GM12891 (cell line): ENCODE results near the gene LOC101059915.
"Not testable (repeated sequence)": the region's sequence is repeated elsewhere in the genome, so short reads cannot be mapped to it uniquely, and the experiment has no call there.

Source experiments
- DNase-seq: peaks from one replicate; pipeline ENCODE4 v3.0.0; 2011; ENCODE audit warnings: low spot score; ENCODE audit not compliant: insufficient read length
- FAIRE-seq: peaks from 2 replicates; lab custom pipeline; 2011; peaks lifted over from hg19 to GRCh38; lab: Jason Lieb, UNC
- PAX5 ChIP-seq: IDR thresholded peaks from 2 replicates; pipeline ENCODE4 v1.6.1; 2011; ENCODE audit warnings: low read length, moderate library complexity, mild to moderate bottlenecking; ENCODE audit not compliant: insufficient read depth, severe bottlenecking
- POLR2A ChIP-seq: IDR thresholded peaks from 2 replicates; pipeline ENCODE4 v1.6.1; 2011; ENCODE audit warnings: low read depth, low read length, control low read depth
- POLR2AphosphoS5 ChIP-seq: IDR thresholded peaks from 2 replicates; pipeline ENCODE4 v1.6.1; 2011; ENCODE audit warnings: low read depth, low read length, control low read depth
- POU2F2 ChIP-seq: IDR thresholded peaks from 2 replicates; pipeline ENCODE4 v1.6.1; 2011; ENCODE audit warnings: low read depth, mild to moderate bottlenecking, control low read depth, low read length, moderate library complexity
- SPI1 ChIP-seq: IDR thresholded peaks from 2 replicates; pipeline ENCODE4 v1.6.1; 2011; ENCODE audit warnings: low read depth, low read length, control low read depth
- TAF1 ChIP-seq: IDR thresholded peaks from 2 replicates; pipeline ENCODE4 v1.6.1; 2011; ENCODE audit warnings: low read depth, low read length, control low read depth

LOC101059915 gene

GRCh38 chrX:71637848-71638247 is 29.5 kb upstream of the LOC101059915 start:
- FAIRE-seq: peak; percentile 87
- TF ChIP-seq POLR2A: no peak
- TF ChIP-seq TAF1: no peak
- TF ChIP-seq PAX5: no peak
- TF ChIP-seq POU2F2: no peak
- no peak for TF ChIP-seq POLR2AphosphoS5
- TF ChIP-seq SPI1: 0 out of 2 replicates have a peak, but pooled peaks have one; percentile 10
- no peak for DNase-seq

- TF ChIP-seq POLR2A (no peak), POU2F2 (no peak), POLR2AphosphoS5 (no peak), SPI1 (no peak), PAX5 (no peak), TAF1 (no peak)
- no peak for DNase-seq
- FAIRE-seq: peak; percentile 60
Measured at GRCh38 chrX:71638409-71638808, 28.9 kb upstream of the LOC101059915 start.

- DNase-seq (no peak), FAIRE-seq (no peak)
Measured at GRCh38 chrX:71640002-71640401, 27.3 kb upstream of the LOC101059915 start.

GRCh38 chrX:71644406-71644805 is 22.9 kb upstream of the LOC101059915 start:
- not testable (repeated sequence) for DNase-seq, FAIRE-seq

More at GRCh38 chrX:71640002-71640401, 27.3 kb upstream of the LOC101059915 start:
- TF ChIP-seq POLR2AphosphoS5: no peak
- TF ChIP-seq PAX5: no peak
- no peak for TF ChIP-seq SPI1
- TF ChIP-seq TAF1: no peak
- no peak for TF ChIP-seq POLR2A
- no peak for TF ChIP-seq POU2F2

GRCh38 chrX:71650333-71650969 is 16.9 kb upstream of the LOC101059915 start:
- DNase-seq (no peak), FAIRE-seq (peak; percentile 97)
- no peak for TF ChIP-seq PAX5
- TF ChIP-seq SPI1: peak; percentile 65

GRCh38 chrX:71652405-71652804 is 14.9 kb upstream of the LOC101059915 start:
- TF ChIP-seq PAX5 (no peak), POLR2AphosphoS5 (no peak), SPI1 (no peak), POLR2A (no peak), TAF1 (no peak), POU2F2 (no peak)
- DNase-seq: no peak
- peak; percentile 66 for FAIRE-seq

GRCh38 chrX:71653344-71653743 is 14.0 kb upstream of the LOC101059915 start:
- TF ChIP-seq SPI1 (no peak), POLR2AphosphoS5 (no peak), POLR2A (no peak), POU2F2 (no peak), PAX5 (no peak), TAF1 (no peak)
- DNase-seq (no peak), FAIRE-seq (no peak)

GRCh38 chrX:71657267-71657666 is 10.1 kb upstream of the LOC101059915 start:
- DNase-seq (no peak), FAIRE-seq (no peak)
- TF ChIP-seq PAX5 (no peak), POLR2AphosphoS5 (no peak), POU2F2 (no peak), POLR2A (no peak)

- TF ChIP-seq SPI1: no peak
- TF ChIP-seq PAX5: no peak
- TF ChIP-seq TAF1: no peak
- TF ChIP-seq POLR2A: no peak
- TF ChIP-seq POU2F2: no peak
- no peak for TF ChIP-seq POLR2AphosphoS5
- DNase-seq: no peak
- no peak for FAIRE-seq
Measured at GRCh38 chrX:71659342-71659741, 8.0 kb upstream of the LOC101059915 start.

- FAIRE-seq: no peak
- no peak for DNase-seq
- TF ChIP-seq PAX5: no peak
- no peak for TF ChIP-seq POLR2A
- TF ChIP-seq POU2F2: no peak
- no peak for TF ChIP-seq TAF1
- no peak for TF ChIP-seq POLR2AphosphoS5
- no peak for TF ChIP-seq SPI1
Measured at GRCh38 chrX:71659959-71660358, 7.4 kb upstream of the LOC101059915 start.

GRCh38 chrX:71660562-71661416 is 6.6 kb upstream of the LOC101059915 start:
- no peak for TF ChIP-seq POLR2AphosphoS5
- no peak for TF ChIP-seq TAF1
- TF ChIP-seq PAX5: no peak
- no peak for TF ChIP-seq SPI1
- TF ChIP-seq POLR2A: no peak
- no peak for TF ChIP-seq POU2F2
- FAIRE-seq (peak; percentile 51), DNase-seq (no peak)
